Hepatocyte (in vitro differentiated cells): Measurements from ENCODE around the gene ABCA3. TPM values are rescaled to one million over a fixed set of nuclear protein-coding genes. Genes with fewer than 3 reads are reported as not detected.

ENCODE experiments used
- DNase-seq: peaks from one replicate; pipeline ENCODE4 v3.0.0-alpha.2; 2016; ENCODE audit warnings: low spot score
- H2AFZ ChIP-seq: fragments of 200-600 bp; sonication (generic); 2 replicates; pipeline ENCODE4 v1.6.0; 2016; ENCODE audit warnings: antibody characterized with exemption, mild to moderate bottlenecking
- H3K27ac ChIP-seq: fragments of 200-600 bp; sonication (generic); 2 replicates; pipeline ENCODE4 v1.5.1; 2016; ENCODE audit warnings: mild to moderate bottlenecking
- H3K27me3 ChIP-seq: fragments of 200-600 bp; sonication (generic); 2 replicates; pipeline ENCODE4 v1.6.1; 2016
- H3K36me3 ChIP-seq: fragments of 200-600 bp; sonication (generic); replicated peaks from 2 replicates; pipeline ENCODE4 v1.5.1; 2016; ENCODE audit warnings: low read depth; ENCODE audit not compliant: insufficient read depth
- H3K4me1 ChIP-seq: fragments of 200-600 bp; sonication (generic); 2 replicates; pipeline ENCODE4 v1.5.1; 2016; ENCODE audit warnings: mild to moderate bottlenecking, moderate library complexity; ENCODE audit not compliant: insufficient read depth
- H3K4me2 ChIP-seq: fragments of 200-600 bp; sonication (generic); 2 replicates; pipeline ENCODE4 v1.6.0; 2016
- H3K4me3 ChIP-seq: fragments of 200-600 bp; sonication (generic); 2 replicates; pipeline ENCODE4 v1.5.1; 2016; ENCODE audit warnings: mild to moderate bottlenecking
- H3K79me2 ChIP-seq: fragments of 200-600 bp; sonication (generic); 2 replicates; pipeline ENCODE4 v1.6.0; 2017; ENCODE audit warnings: mild to moderate bottlenecking
- H3K9me2 ChIP-seq: fragments of 200-600 bp; sonication (generic); replicated peaks from 2 replicates; pipeline ENCODE4 v1.6.0; 2017; ENCODE audit warnings: mild to moderate bottlenecking; ENCODE audit not compliant: insufficient read depth
- H3K9me3 ChIP-seq: fragments of 200-600 bp; sonication (generic); 2 replicates; pipeline ENCODE4 v1.5.1; 2016; ENCODE audit warnings: low read depth, mild to moderate bottlenecking
- H4K20me1 ChIP-seq: fragments of 200-600 bp; sonication (generic); 2 replicates; pipeline ENCODE4 v1.6.0; 2016; ENCODE audit warnings: mild to moderate bottlenecking; ENCODE audit not compliant: insufficient read depth, poor library complexity, severe bottlenecking
- CTCF ChIP-seq: fragments of 200-600 bp; sonication (generic); IDR thresholded peaks from 2 replicates; pipeline ENCODE4 v1.5.1; 2016; ENCODE audit warnings: antibody characterized with exemption, mild to moderate bottlenecking; ENCODE audit not compliant: poor library complexity
- EZH2 ChIP-seq: fragments of 200-600 bp; sonication (generic); IDR thresholded peaks from 2 replicates; pipeline ENCODE4 v1.6.1; 2016; ENCODE audit warnings: antibody characterized with exemption, mild to moderate bottlenecking, borderline replicate concordance
- EZH2phosphoT487 ChIP-seq: fragments of 200-600 bp; sonication (generic); IDR thresholded peaks from one replicate; pipeline ENCODE4 v1.6.1; 2018; ENCODE audit warnings: antibody characterized with exemption, mild to moderate bottlenecking, low read depth, moderate library complexity; ENCODE audit not compliant: unreplicated experiment, severe bottlenecking
- WGBS: methylation state at CpG from one replicate; pipeline ENCODE4 v1.1.6; 2016; ENCODE audit warnings: low lambda C conversion rate; ENCODE audit errors: missing lambda C conversion rate; 5-methylcytosine and 5-hydroxymethylcytosine counted together
- polyA plus RNA-seq: library from polyadenylated mRNA; unstranded; fragments of >200 nt; fragmentation: Nextera tagmentation; extraction: Ambion mirVana; gene quantifications from 2 replicates; pipeline ENCODE4 v1.2.1, GENCODE V29; 2016
- total RNA-seq: library from RNA; depleted of rRNA; stranded (reverse); fragments of >200 nt; gene quantifications from 2 replicates; pipeline ENCODE4 v1.2.3, GENCODE V29; 2014

Gene ABCA3
- total and polyA plus RNA-seq, 2 experiments from 2014 or later, result 0.94 to 1.8 TPM

DNA sequence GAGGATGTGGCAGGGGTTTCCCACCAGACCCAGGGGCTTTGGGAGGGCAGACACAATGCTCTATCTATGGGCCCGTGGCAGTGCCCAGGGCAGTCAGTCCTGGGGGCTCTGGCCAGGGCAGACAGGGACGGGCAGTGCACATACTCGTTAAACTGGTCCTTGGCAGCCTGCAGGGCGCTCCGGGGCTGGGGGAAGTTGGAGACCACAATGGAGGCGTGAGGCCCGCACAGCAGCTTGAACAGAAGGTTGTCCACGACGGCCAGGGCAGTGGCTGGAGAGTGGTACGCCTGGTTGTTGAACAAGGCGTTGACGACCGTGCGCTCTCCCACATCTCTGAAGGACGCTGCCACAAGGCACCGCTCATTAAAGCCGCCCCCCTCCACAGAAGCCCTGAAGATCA is 54.0 kb downstream of the ABCA3 start:
- H3K36me3 ChIP-seq, result no peaks in the 10 kb centered on the region
- no peak overlapping the region for H2AFZ ChIP-seq
- H3K27me3 ChIP-seq, result no peaks in the 10 kb centered on the region
- no peak overlapping the region for H3K27ac ChIP-seq
- H3K79me2 ChIP-seq, result no peaks in the 10 kb centered on the region
- DNase-seq, result no peak
- TF ChIP-seq EZH2 (no peak), EZH2phosphoT487 (no peak), CTCF (no peak)
- no peaks in the 10 kb centered on the region for H3K4me1 ChIP-seq
- no peaks in the 10 kb centered on the region for H3K9me3 ChIP-seq
- no peak overlapping the region for H3K4me2 ChIP-seq
- H4K20me1 ChIP-seq, result no peaks in the 10 kb centered on the region
- no peaks in the 10 kb centered on the region for H3K9me2 ChIP-seq
- no peak overlapping the region for H3K4me3 ChIP-seq
- 92% methylated on average over 17 of the region's 17 CpGs for WGBS

GRCh38 chr16:2285731-2286191 is 54.8 kb downstream of the ABCA3 start:
- H3K9me3 ChIP-seq, result no peaks in the 10 kb centered on the region
- no peaks in the 10 kb centered on the region for H4K20me1 ChIP-seq
- no peak overlapping the region for H3K4me3 ChIP-seq
- H3K9me2 ChIP-seq, result no peaks in the 10 kb centered on the region
- no peak overlapping the region for H2AFZ ChIP-seq
- no peaks in the 10 kb centered on the region for H3K79me2 ChIP-seq
- 87% methylated on average over 10 of the region's 13 CpGs for WGBS
- H3K4me2 ChIP-seq, result no peak overlapping the region
- no peak for DNase-seq
- no peak for TF ChIP-seq CTCF
- TF ChIP-seq EZH2phosphoT487, result no peak
- no peak for TF ChIP-seq EZH2
- H3K27me3 ChIP-seq, result no peaks in the 10 kb centered on the region
- H3K27ac ChIP-seq, result no peak overlapping the region
- no peaks in the 10 kb centered on the region for H3K36me3 ChIP-seq
- H3K4me1 ChIP-seq, result no peaks in the 10 kb centered on the region

GRCh38 chr16:2284797-2285576 is 55.5 kb downstream of the ABCA3 start:
- H3K4me1 ChIP-seq, result no peaks in the 10 kb centered on the region
- no peak overlapping the region for H2AFZ ChIP-seq
- H3K9me2 ChIP-seq, result no peaks in the 10 kb centered on the region
- H4K20me1 ChIP-seq, result no peaks in the 10 kb centered on the region
- no peak for DNase-seq
- 91% methylated on average over 35 of the region's 35 CpGs for WGBS
- no peaks in the 10 kb centered on the region for H3K9me3 ChIP-seq
- no peak overlapping the region for H3K4me3 ChIP-seq
- no peak overlapping the region for H3K27ac ChIP-seq
- TF ChIP-seq EZH2 (no peak), CTCF (no peak), EZH2phosphoT487 (no peak)
- H3K4me2 ChIP-seq, result no peak overlapping the region
- H3K27me3 ChIP-seq, result no peaks in the 10 kb centered on the region
- no peaks in the 10 kb centered on the region for H3K79me2 ChIP-seq
- H3K36me3 ChIP-seq, result no peaks in the 10 kb centered on the region
